Stimulated activated CD8-positive, alpha-beta memory T cell treated with anti-CD3 and anti-CD28 coated beads, Interleukin-12 subunit alpha, Interleukin-12 subunit beta, amount 100 ng/mL, for 24 hours (primary cell): Measurements from ENCODE around the gene HDHD2.

Experiments
- DNase-seq: peaks from one replicate; pipeline ENCODE4 v3.0.0-alpha.2; 2020; ENCODE audit errors: extremely low read depth

Gene HDHD2

GRCh38 chr18:47146206-47146605 lies 4.1 kb downstream of the HDHD2 start:
- no peak for DNase-seq

DNA sequence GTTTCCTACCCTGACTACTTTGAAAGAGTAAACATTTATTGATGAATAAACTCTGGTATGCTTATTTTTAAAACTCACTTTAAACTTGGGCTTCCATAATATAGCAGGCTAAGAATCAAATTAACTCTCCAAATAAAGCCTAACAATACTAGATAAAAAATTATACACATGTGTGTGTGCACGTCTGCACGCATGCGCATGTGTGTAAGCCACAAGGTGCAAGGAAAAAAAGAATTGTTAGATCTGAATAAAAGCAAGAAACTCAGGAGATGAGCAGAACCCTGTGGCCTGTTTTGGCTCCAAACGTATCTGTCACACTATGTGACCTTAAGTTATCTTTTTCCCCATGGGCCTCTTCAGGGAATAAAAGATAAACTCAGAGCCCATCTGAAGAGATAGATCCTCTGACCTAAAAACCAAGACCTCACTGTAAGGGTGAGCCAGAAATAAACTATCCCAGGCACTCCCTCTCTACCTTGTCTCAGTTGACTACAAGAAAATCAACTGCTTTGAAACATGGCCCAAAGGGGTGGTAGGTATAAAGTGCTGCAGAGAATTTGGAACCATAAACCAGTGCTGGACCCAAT lies 6.3 kb downstream of the HDHD2 start:
- DNase-seq, result no peak

DNA sequence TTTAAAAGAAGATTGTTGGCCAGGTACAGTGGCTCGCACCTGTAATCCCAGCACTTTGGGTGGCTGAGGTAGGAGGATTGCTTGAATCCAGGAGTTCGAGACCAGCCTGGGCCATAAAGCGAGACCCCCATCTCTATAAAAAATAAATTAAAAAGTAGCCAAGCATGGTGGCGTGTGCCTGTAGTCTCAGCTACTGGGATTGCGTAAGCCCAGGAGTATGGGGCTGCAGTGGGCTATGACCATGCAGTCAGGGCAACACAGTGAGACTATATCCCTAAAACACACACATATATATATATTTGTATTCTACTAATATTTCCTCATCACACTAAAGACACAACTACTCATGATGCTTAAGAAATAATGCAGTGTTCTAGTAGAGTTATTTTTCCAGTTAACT lies 7.1 kb downstream of the HDHD2 start:
- DNase-seq, result no peak

DNA sequence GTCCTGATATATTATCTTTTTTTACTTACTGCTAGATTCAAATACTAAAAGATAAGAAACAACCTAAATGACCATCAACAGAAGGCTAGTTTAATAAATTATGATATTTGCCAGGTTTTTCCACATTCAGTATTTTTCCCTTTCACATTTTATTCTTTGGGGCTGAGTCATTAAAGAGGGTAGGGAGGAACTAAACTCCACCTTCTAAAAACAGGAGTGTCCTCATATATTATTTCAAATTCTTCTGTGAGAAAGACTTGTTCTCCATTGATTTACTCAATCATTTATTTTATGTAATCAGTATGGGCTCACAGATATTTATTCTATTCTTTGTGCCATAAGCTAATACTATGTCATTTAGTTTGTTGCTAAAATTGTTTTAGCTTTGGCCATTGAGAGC lies 9.0 kb downstream of the HDHD2 start:
- DNase-seq, result no peak

DNA sequence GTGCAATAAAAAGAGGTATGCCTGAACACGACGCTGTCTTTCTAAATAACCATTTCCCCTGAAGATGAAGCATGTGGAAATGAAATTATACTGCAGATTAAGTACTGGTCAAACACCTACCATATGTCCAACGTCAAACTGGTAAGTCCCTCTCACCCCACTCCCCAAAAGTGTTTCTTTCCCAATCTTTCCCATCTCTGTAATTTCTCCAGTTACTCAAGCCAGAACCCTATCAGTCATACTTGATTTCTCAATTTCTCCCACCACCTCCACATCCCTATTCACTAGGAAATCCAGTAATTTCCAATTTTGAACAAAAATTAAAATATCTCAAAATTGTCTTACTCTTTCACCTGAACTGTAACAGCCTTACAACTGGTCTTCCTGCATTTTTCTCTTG lies 29.2 kb downstream of the HDHD2 start:
- DNase-seq, result no peak

GRCh38 chr18:47120428-47120827 lies 29.9 kb downstream of the HDHD2 start:
- no peak for DNase-seq

DNA sequence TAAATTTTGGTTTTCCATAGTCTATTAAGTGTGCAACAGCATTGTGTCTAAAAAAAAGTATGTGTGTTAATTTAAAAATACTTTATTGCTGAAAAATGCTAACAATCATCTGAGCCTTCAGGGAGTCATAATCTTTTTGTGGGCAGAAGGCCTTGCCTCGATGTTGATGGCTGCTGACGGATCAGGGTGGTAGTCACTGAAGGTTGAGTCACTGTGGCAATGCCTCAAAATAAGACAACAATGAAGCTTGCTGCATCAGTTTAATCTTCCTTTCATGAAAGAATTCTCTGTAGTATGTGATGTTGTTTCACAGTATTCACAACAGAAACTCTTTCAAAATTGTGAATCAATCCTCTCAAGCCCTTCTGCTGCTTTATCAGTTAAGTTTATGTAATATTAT lies 31.3 kb downstream of the HDHD2 start:
- DNase-seq, result no peak

- no peak for DNase-seq
These were observed 35.1 kb downstream of the HDHD2 start for GRCh38 chr18:47115205-47115604.

DNA sequence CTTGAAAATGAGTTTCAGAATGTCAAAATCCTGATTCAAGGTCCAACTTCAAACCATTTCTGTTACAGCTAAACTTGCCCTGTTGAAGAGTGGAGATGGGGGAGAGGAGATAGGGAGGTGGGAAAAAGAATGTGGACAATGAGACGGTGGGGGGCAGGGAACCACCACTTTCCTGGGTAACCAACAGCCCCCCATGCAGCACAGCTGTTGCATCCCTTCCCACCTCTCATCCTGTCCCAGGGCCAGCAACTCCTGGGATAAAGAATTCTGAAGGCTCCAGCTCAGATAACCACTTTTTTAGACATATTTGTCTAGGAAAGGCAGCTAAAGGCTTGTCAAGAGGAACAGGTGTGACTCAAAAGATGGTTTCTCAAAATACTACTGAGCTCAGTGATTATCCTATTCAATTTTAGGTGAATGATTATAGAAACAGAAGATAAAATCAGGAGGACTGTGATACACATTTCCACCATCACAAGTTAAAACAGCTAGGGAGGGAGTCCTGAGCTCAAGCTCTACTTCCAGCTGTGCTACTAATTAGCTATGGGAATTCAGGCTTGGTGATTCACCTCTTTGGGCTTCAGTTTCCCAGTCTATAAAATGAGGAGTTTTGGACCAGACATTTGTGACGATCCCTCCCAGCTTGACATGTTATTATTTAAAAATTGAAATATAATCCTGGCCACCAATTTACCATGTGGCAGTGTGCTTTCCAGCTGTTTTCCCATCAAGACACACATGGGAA lies 36.3 kb downstream of the HDHD2 start:
- no peak for DNase-seq

DNA sequence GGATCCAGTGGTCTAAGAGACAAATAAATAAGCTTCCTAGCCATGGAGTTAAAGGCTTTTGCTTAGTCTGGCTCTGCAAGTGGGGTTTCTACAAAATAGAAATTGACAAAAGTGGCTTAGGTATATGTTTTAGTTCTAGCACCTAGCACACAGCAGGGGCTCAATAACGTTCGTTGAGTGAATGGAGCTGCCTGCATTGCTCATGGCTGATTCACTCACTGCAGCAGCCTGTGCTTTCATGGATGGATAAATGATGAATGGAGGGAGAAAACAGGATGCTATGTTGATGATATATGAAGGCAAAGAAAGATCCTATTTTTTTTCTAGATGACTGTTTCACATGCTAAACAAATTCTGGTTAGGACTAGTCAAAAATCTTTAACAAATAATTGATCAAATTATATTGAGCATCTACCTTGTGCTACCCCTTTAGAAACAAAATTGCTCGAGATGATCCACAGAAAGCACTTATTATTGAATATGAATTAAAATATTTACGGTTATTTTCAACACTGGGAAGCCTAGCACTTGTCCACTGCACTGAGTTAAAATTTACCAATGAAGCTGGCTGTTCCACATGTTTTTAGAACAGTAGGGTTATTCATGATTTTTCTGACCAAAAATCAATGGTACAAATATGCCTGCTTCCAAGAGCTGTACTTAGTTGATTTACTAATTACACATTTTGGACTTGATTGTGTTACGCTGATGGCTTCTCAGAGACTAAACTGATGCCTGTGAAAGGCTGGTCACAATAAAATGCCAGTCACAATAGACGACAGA lies 39.6 kb downstream of the HDHD2 start:
- DNase-seq, result no peak

DNA sequence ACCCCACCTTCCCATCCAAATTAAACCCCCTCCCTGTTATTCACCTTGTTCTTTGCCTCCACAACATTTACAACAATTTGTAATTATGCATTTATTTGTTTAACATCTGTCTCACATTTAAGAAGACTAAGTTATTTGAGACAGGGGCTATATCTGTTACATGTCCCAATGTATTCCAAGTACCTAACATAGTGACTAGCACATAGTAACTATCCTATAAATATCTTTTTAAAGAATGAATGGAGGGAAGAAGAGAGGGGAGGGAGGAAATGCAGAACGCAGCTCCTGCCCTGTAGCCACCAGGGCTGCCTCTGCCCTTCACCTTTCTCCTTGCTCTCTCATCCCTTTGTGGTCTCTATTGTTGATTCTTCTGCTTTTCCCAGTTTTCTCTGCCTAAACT lies 40.6 kb downstream of the HDHD2 start:
- DNase-seq, result no peak

DNA sequence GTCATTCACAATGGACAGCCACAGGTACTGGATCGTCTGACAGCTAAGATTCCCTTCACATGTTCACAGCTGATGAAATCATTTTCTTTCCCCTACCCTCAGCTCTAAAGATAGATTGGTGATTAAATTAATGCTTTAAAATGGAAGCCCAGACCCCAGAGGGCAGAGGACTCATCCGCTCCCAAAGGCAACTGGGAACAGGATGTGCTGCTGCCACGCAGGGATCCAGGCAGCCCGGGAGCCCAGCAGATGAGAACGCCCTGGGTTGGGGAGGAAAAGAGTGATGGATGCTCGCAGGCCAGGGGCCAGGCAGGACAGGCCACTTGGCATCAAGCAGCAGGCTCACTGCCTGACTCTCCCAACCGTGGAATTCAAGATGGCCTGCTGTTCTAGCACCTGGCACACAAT lies 41.3 kb downstream of the HDHD2 start:
- DNase-seq, result no peak

DNA sequence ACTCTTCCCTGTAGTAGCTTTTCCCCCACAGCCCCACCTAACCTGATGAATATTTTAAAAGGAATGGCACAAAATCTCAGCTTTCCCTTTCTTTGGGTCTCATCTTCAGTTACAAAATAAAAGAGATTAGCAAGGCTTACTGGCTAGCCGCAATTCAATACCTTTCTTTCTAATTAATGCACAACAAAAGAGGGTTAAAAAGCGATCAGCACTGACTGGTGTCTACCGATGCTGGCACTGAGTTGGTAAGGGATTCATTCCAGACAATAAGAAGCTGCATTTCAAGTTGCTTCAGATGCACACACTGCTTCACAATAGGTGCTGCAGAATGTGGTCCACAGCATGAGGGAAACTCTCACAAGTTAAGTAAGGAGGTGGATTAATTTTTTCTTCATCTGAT lies 41.9 kb downstream of the HDHD2 start:
- no peak for DNase-seq

DNA sequence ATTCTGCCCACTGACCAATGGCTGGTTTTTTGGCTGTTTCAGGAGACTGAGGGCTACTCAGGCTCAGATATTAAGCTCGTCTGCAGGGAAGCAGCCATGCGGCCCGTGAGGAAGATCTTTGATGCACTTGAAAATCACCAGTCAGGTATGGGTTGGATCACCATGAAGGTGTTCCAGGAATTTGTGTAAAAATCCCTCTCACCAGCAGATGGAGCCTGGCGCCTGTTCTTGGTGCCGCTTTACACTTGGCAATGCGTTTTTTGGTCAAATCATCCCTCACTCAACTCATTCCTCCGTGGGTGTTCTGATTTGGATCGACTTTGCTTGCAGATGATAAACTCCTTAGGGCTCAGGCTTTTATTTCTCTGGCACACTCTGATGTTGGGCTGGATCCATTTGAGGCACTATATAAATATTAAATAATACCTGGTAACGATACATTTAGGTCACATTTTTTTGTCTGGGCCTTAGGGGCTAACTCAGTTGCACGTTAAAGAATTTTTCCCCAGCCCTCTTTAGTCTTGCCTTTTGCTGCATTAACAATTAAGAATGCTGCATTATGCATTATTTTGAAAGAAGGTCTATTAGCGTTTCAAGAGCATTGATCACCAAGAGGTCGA lies 50.0 kb downstream of the HDHD2 start:
- DNase-seq, result peak; percentile 8

DNA sequence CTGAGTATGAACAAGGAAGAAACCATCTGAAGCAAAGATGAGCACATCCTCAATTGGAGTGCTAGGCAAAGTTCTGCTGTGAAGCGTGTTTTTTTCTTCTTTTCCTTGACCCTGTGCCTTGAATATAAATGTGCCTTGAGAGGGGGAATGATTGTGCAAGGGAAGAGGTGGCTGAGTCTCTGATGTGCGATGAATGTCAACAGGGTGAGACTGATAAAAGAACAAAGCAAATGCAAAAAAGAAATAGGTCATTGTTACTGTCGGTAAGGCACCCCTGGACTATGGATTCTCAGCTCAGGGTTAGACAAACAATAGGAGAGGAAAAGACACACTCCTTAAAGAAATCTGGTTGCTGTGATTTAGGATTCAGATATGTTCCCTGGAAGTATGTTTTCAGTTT lies 54.5 kb downstream of the HDHD2 start:
- DNase-seq, result no peak

GRCh38 chr18:47087676-47088075 lies 62.6 kb downstream of the HDHD2 start:
- DNase-seq, result no peak

GRCh38 chr18:47081578-47081977 lies 68.7 kb downstream of the HDHD2 start:
- no peak for DNase-seq

DNA sequence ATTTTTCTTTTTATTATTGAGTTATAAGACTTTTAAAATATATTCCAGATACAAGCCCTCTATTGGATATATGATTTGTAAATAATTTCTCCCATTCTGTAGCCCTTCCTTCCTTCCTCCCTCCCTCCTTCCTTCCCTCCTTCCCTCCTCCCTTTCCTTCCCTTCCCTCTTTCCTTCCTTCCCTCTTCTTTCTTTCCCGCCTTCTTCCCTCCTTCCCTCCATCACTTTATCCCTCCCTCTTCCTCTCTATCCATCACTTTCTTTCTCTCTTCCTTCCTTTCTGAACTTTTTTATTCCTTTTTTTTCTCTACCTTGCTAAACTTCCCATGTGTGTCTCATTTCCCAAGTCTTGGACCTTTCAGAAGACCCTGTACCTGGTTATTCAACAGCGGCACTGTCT lies 69.4 kb downstream of the HDHD2 start:
- no peak for DNase-seq

DNA sequence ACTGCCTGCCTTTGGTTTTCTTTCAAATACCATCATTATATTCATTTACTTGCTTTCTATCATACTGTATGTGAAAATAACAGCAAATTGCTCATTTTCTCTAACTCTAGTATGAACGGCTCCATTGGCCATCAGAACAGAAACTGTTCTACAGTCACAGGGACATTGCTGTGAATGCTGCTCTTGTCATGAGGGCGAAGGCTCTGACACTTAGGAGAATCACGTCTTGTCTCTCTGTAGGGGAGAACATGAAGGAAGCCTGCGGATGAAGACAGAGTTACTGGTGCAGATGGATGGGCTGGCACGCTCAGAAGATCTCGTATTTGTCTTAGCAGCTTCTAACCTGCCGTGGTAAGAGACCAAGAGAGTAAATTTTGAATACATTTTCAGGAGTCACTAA lies 73.2 kb downstream of the HDHD2 start:
- DNase-seq, result no peak

GRCh38 chr18:47075098-47075883 lies 75.0 kb downstream of the HDHD2 start:
- DNase-seq, result no peak

DNA sequence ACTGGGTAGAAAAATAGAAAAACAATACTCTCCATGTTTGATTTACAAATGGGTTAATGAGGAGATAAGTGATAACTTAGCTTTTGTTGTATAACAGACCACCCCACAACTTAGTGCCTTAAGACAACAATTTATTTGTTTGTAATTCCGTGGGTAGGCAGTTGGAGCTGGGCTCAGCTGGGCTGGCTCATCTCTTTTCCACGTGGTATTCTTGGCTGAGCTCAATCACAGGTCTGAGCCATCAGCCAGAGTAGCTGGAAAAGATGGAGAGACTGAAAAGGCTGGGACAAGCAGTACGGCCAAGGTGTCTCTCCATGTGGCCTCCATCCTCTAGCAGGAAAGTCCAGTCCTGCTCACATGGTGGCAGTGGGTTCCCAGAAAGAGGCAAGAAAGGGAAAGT lies 82.7 kb downstream of the HDHD2 start:
- no peak for DNase-seq

DNA sequence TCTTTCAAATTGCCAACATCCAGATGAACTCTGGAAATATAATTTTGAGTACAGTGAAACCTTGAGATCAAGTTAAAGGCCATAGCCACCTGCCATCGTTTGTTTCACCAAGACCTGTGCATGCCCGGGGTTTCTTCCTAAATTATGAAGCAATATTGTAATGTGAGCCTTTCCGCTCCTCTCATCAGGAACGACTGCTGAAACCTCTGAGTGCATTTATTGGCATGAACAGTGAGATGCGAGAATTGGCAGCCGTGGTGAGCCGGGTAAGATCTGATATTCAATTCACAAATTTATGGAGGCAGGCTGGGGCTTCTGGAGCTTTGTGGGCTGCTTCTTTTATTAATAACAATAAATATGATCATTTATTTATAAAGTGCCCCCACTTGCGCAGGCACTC lies 87.2 kb downstream of the HDHD2 start:
- no peak for DNase-seq
